ENCODE results near the gene HOPX. TPM values are rescaled to one million over a fixed set of nuclear protein-coding genes. Genes with fewer than 3 reads are reported as not detected.

HOPX gene
- total and polyA plus RNA-seq, 2 of the 4 experiments (the other 2 are of a cell fraction) = 1.3 to 1.7 TPM

DNA sequence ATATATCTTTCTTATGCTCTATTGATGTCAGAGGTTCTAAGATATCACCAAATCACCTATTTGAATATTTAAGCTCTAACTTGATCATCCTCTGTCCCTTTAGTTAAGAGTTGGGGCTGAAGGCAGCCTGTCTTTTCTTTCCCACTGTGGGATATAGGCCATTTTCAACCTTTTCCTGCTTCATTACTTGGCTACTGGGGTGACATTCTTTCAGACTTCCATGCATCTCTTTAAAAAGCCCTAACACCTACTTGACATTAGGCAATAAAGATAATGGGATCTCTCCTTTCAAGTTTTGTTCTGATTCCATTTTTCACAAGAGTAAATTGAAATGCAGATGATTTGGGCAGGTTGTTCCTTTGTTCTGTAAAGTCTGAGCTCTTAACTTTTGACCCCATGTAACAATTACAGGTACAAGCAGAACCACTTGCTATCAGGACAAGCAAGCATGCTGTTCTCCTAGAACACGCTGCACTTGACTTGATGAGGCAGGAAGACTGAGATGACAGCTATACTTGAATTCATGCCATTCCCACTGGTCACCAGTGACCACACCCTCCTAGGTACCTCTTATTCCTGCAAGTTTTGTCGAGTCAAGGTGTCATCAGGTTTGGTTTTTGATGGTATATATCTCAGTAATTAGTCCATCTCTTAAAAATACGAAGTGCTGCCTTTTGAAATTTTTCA lies 18.2 kb downstream of the HOPX start:
- H3K9me3 ChIP-seq (ENCODE audit: control insufficient read depth, insufficient read depth, low read length) = no peaks in the 10 kb centered on the region
- H3K79me1 ChIP-seq (ENCODE audit: low read depth in 1 of 2, low read length in 2 of 2) = no peaks in the 10 kb centered on the region
- BruUV-seq (replicated peaks) = no TSS peak
- H2AK9ac ChIP-seq (replicated peaks; ENCODE audit: low read depth, low read length, poor library complexity) = no peak overlapping the region
- ChIA-PET CTCF (no interaction called here), POLR2A (ENCODE audit: unreplicated experiment) (no interaction called here)
- no peaks in the 10 kb centered on the region for H3K9me1 ChIP-seq (ENCODE audit: insufficient read depth, low read length)
- no CpG with 5 or more reads among the region's 3 CpGs for WGBS, 2 experiments (ENCODE audit: extremely low coverage in 2 of 2, insufficient read length in 1 of 2)
- H2AFZ ChIP-seq (replicated peaks; ENCODE audit: low read length, poor library complexity) = no peak overlapping the region
- no peak overlapping the region for H2BK5ac ChIP-seq (ENCODE audit: low read depth, low read length, poor library complexity, severe bottlenecking)
- no peak overlapping the region for H4K91ac ChIP-seq (ENCODE audit: insufficient read depth, low read depth, low read length)
- H3K4me1 ChIP-seq (ENCODE audit: control insufficient read depth, insufficient read depth, low read length) = no peaks in the 10 kb centered on the region
- in situ Hi-C loops (cut with MboI; ENCODE audit: low sequenced_read_pairs) (no loop called here), dilution Hi-C loops (cut with HindIII; ENCODE audit: low sequenced_read_pairs, unreplicated experiment) (no loop called here), intact Hi-C loops (cut with micrococcal nuclease) (no loop called here)
- no peak overlapping the region for H2BK15ac ChIP-seq (ENCODE audit: low read depth, low read length)
- no peak for DNase-seq
- H4K5ac ChIP-seq (ENCODE audit: low read depth, low read length) = no peak overlapping the region
- peaks cover 24% of the 10 kb centered on the region for H3K27me3 ChIP-seq (ENCODE audit: control insufficient read depth, insufficient read depth, low read length)
- no peak overlapping the region for H4K8ac ChIP-seq (ENCODE audit: low read depth in 2 of 2, low read length in 2 of 2)
- H4K20me1 ChIP-seq (ENCODE audit: insufficient read depth, low read length) = no peaks in the 10 kb centered on the region
- no peak overlapping the region for H3K9ac ChIP-seq (ENCODE audit: low read depth, low read length)
- no peak overlapping the region for H2BK120ac ChIP-seq (ENCODE audit: low read depth, low read length)
- no peak overlapping the region for H3K23ac ChIP-seq (ENCODE audit: low read depth, low read length)
- no peak overlapping the region for H3K4me3 ChIP-seq (ENCODE audit: insufficient read depth, low read depth, low read length)
- H3K36me3 ChIP-seq (ENCODE audit: control insufficient read depth, insufficient read depth, low read length) = no peaks in the 10 kb centered on the region
- H3K18ac ChIP-seq (ENCODE audit: low read depth, low read length) = no peak overlapping the region
- no peak overlapping the region for H3K14ac ChIP-seq (replicated peaks; ENCODE audit: low read depth, low read length)
- H3K27ac ChIP-seq (ENCODE audit: insufficient read depth, low read length) = no peak overlapping the region
- H2AK5ac ChIP-seq (ENCODE audit: low read depth, low read length) = no peak overlapping the region
- no peak overlapping the region for H3K4me2 ChIP-seq (ENCODE audit: low read depth, low read length)
- no peak overlapping the region for H3K56ac ChIP-seq (ENCODE audit: extremely low read depth, insufficient read depth, low read length)
- TF ChIP-seq MAZ (IDR thresholded peaks at IDR 0.05; ENCODE audit: borderline replicate concordance, low read depth, low read length) = no peak
- no peak for TF ChIP-seq RCOR1 (IDR thresholded peaks at IDR 0.05; ENCODE audit: insufficient replicate concordance, low read length)
- TF ChIP-seq, protein P1, sequence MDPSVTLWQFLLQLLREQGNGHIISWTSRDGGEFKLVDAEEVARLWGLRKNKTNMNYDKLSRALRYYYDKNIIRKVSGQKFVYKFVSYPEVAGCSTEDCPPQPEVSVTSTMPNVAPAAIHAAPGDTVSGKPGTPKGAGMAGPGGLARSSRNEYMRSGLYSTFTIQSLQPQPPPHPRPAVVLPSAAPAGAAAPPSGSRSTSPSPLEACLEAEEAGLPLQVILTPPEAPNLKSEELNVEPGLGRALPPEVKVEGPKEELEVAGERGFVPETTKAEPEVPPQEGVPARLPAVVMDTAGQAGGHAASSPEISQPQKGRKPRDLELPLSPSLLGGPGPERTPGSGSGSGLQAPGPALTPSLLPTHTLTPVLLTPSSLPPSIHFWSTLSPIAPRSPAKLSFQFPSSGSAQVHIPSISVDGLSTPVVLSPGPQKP (IDR thresholded peaks at IDR 0.05; ENCODE audit: borderline replicate concordance, low read depth, low read length) = no peak
- TF ChIP-seq, protein P2, sequence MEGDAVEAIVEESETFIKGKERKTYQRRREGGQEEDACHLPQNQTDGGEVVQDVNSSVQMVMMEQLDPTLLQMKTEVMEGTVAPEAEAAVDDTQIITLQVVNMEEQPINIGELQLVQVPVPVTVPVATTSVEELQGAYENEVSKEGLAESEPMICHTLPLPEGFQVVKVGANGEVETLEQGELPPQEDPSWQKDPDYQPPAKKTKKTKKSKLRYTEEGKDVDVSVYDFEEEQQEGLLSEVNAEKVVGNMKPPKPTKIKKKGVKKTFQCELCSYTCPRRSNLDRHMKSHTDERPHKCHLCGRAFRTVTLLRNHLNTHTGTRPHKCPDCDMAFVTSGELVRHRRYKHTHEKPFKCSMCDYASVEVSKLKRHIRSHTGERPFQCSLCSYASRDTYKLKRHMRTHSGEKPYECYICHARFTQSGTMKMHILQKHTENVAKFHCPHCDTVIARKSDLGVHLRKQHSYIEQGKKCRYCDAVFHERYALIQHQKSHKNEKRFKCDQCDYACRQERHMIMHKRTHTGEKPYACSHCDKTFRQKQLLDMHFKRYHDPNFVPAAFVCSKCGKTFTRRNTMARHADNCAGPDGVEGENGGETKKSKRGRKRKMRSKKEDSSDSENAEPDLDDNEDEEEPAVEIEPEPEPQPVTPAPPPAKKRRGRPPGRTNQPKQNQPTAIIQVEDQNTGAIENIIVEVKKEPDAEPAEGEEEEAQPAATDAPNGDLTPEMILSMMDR (conservative IDR thresholded peaks at IDR 0.05; ENCODE audit: low read depth, low read length) = no peak
- TF ChIP-seq, protein P3, sequence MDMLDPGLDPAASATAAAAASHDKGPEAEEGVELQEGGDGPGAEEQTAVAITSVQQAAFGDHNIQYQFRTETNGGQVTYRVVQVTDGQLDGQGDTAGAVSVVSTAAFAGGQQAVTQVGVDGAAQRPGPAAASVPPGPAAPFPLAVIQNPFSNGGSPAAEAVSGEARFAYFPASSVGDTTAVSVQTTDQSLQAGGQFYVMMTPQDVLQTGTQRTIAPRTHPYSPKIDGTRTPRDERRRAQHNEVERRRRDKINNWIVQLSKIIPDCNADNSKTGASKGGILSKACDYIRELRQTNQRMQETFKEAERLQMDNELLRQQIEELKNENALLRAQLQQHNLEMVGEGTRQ (IDR thresholded peaks at IDR 0.05; ENCODE audit: low read depth, low read length) = no peak
- no peak for TF ChIP-seq MXI1 (IDR thresholded peaks at IDR 0.05; ENCODE audit: borderline replicate concordance, low read depth, low read length)
- TF ChIP-seq CEBPB (IDR thresholded peaks at IDR 0.05; ENCODE audit: low read depth, low read length) = no peak
- TF ChIP-seq FOS (IDR thresholded peaks at IDR 0.05; ENCODE audit: low read depth, low read length) = no peak
- no peak for TF ChIP-seq NFE2L2 (IDR thresholded peaks at IDR 0.05; ENCODE audit: low read depth, low read length)
- TF ChIP-seq CHD1 (IDR thresholded peaks at IDR 0.05; ENCODE audit: low read depth, low read length) = no peak
- TF ChIP-seq BHLHE40 (IDR thresholded peaks at IDR 0.05; ENCODE audit: low read depth, low read length) = no peak
- TF ChIP-seq POLR2A (IDR thresholded peaks at IDR 0.05; ENCODE audit: low read depth, low read length) = no peak
- no peak for TF ChIP-seq MAFK (IDR thresholded peaks at IDR 0.05; ENCODE audit: low read depth, low read length)
- TF ChIP-seq RFX5 (IDR thresholded peaks at IDR 0.05; ENCODE audit: low read depth, low read length) = no peak
- no peak for TF ChIP-seq SMC3 (IDR thresholded peaks at IDR 0.05; ENCODE audit: low read depth, low read length)
- no peak for TF ChIP-seq RAD21 (IDR thresholded peaks at IDR 0.05; ENCODE audit: low read length)
- H2BK20ac ChIP-seq (ENCODE audit: low read depth, low read length) = no peak overlapping the region
- H3K4ac ChIP-seq (ENCODE audit: low read depth, low read length) = no peak overlapping the region
- no peak for ATAC-seq (ENCODE audit: low read depth)
